H1 (cell line): ENCODE data around the gene MAPKAPK2. TPM values are rescaled to one million over a fixed set of nuclear protein-coding genes. Genes with fewer than 3 reads are reported as not detected.

Experiments
- CTCF ChIA-PET: fragments of 300-600 bp; sonication (Branson Sonifier 250); formaldehyde crosslinking; loops from one replicate; lab custom pipeline; 2021; ENCODE audit not compliant: partially characterized antibody; lab: Charles Lee
- POLR2A ChIA-PET: fragments of 300-600 bp; sonication (Branson Sonifier 250); formaldehyde crosslinking; loops from one replicate; lab custom pipeline; 2021; ENCODE audit warnings: inconsistent platforms; ENCODE audit not compliant: partially characterized antibody; lab: Charles Lee
- DNase-seq, 2 experiments: peaks; one replicate each; pipeline versions ENCODE4 v3.0.0 to v3.0.0-alpha.2; 2010 to 2022; ENCODE audit warnings: low spot score in 2 of 2, low read depth in 1 of 2, mixed read lengths in 1 of 2
- FAIRE-seq: peaks from 2 replicates; lab custom pipeline; 2011; peaks lifted over from hg19 to GRCh38; lab: Jason Lieb, UNC
- H2AFZ ChIP-seq: 2 replicates; pipeline ENCODE4 v1.8.1; 2012; ENCODE audit warnings: low read length, inconsistent platforms
- H2AK5ac ChIP-seq: 2 replicates; pipeline ENCODE4 v1.6.1; 2013; ENCODE audit warnings: low read depth, low read length
- H2BK120ac ChIP-seq: replicated peaks from 2 replicates; pipeline ENCODE3; 2013; ENCODE audit warnings: low read depth, low read length, inconsistent platforms
- H2BK12ac ChIP-seq: 2 replicates; pipeline ENCODE4 v1.6.1; 2013; ENCODE audit warnings: low read depth, low read length
- H2BK15ac ChIP-seq: 2 replicates; pipeline ENCODE4 v1.6.1; 2013; ENCODE audit warnings: low read length
- H2BK20ac ChIP-seq: 2 replicates; pipeline ENCODE4 v1.6.1; 2013; ENCODE audit warnings: low read length
- H2BK5ac ChIP-seq: 2 replicates; pipeline ENCODE4 v1.6.1; 2013; ENCODE audit warnings: low read depth, low read length
- H3K14ac ChIP-seq: 2 replicates; pipeline ENCODE4 v1.6.1; 2013; ENCODE audit warnings: inconsistent platforms; ENCODE audit not compliant: insufficient read length
- H3K18ac ChIP-seq: 2 replicates; pipeline ENCODE4 v1.6.1; 2013; ENCODE audit warnings: low read length; ENCODE audit errors: extremely low read depth
- H3K23ac ChIP-seq: 2 replicates; pipeline ENCODE4 v1.6.1; 2013; ENCODE audit warnings: inconsistent platforms; ENCODE audit not compliant: insufficient read length
- H3K23me2 ChIP-seq: 2 replicates; pipeline ENCODE4 v1.6.1; 2013; ENCODE audit warnings: low read depth, low read length
- H3K27ac ChIP-seq: 2 replicates; pipeline ENCODE4 v1.6.1; 2011; ENCODE audit warnings: low read depth, low read length, inconsistent platforms
- H3K27me3 ChIP-seq, 4 experiments: replicated peaks in 1 of 4; 1 replicate in 1 of 4; 2 replicates in 3 of 4; pipeline versions ENCODE4 v1.6.1 to v1.8.1; 2011 to 2013; ENCODE audit warnings: low read length in 3 of 4, mild to moderate bottlenecking in 3 of 4, inconsistent platforms in 2 of 4, mixed read lengths in 2 of 4, moderate library complexity in 1 of 4; ENCODE audit not compliant: control insufficient read depth in 3 of 4, insufficient read depth in 3 of 4; ENCODE audit errors: extremely low read depth in 1 of 4
- H3K36me3 ChIP-seq, 4 experiments: 2 replicates each; pipeline versions ENCODE4 v1.6.1 to v1.8.1; 2011 to 2013; ENCODE audit warnings: mild to moderate bottlenecking in 4 of 4, low read length in 3 of 4, moderate library complexity in 2 of 4, control low read depth in 1 of 4, inconsistent platforms in 1 of 4; ENCODE audit not compliant: insufficient read depth in 4 of 4, control insufficient read depth in 2 of 4
- H3K4ac ChIP-seq: replicated peaks from 2 replicates; pipeline ENCODE3; 2013; ENCODE audit warnings: low read length, low read depth, mixed read lengths, inconsistent platforms; ENCODE audit not compliant: insufficient read length
- H3K4me1 ChIP-seq, 4 experiments: replicated peaks in 1 of 4; 1 replicate in 1 of 4; 2 replicates in 3 of 4; pipeline versions ENCODE4 v1.6.1 to v1.8.1; 2011 to 2013; ENCODE audit warnings: low read length in 3 of 4, inconsistent platforms in 2 of 4, mixed read lengths in 1 of 4; ENCODE audit not compliant: insufficient read depth in 4 of 4, control insufficient read depth in 3 of 4
- H3K4me2 ChIP-seq, 2 experiments: 2 replicates each; pipeline versions ENCODE4 v1.6.1 to v1.8.1; 2011 to 2013; ENCODE audit warnings: low read depth in 2 of 2, low read length in 2 of 2, control low read depth in 1 of 2, inconsistent platforms in 1 of 2, mild to moderate bottlenecking in 1 of 2; ENCODE audit not compliant: insufficient read depth in 1 of 2
- H3K4me3 ChIP-seq, 4 experiments: fragments of 200-600, 300-600 bp in 1 of 4; sonication (generic), shearing (Covaris generic), sonication (Bioruptor Twin) in 1 of 4; 2 replicates each; pipeline versions ENCODE4 v1.5.1 to v1.8.1; 2011 to 2016; ENCODE audit warnings: low read length in 4 of 4, low read depth in 3 of 4, control low read depth in 2 of 4, inconsistent platforms in 2 of 4, mild to moderate bottlenecking in 2 of 4, mixed read lengths in 1 of 4, moderate library complexity in 1 of 4; ENCODE audit not compliant: insufficient read depth in 2 of 4; ENCODE audit errors: extremely low read depth in 1 of 4
- H3K56ac ChIP-seq: replicated peaks from 2 replicates; pipeline ENCODE3; 2013; ENCODE audit warnings: low read depth, mild to moderate bottlenecking, mixed read lengths, low read length, inconsistent platforms; ENCODE audit not compliant: insufficient read length
- H3K79me1 ChIP-seq: 2 replicates; pipeline ENCODE4 v1.6.1; 2013; ENCODE audit warnings: low read depth, low read length, control low read depth
- H3K79me2 ChIP-seq, 2 experiments: 2 replicates each; pipeline versions ENCODE4 v1.6.1 to v1.8.1; 2012 to 2013; ENCODE audit warnings: low read length in 2 of 2, mild to moderate bottlenecking in 2 of 2, inconsistent platforms in 1 of 2; ENCODE audit not compliant: insufficient read depth in 2 of 2, control insufficient read depth in 1 of 2
- H3K9ac ChIP-seq, 4 experiments: replicated peaks in 1 of 4; 1 replicate in 1 of 4; 2 replicates in 3 of 4; pipeline versions ENCODE4 v1.6.1 to v1.8.1; 2011 to 2013; ENCODE audit warnings: low read depth in 3 of 4, low read length in 3 of 4, control low read depth in 2 of 4, mild to moderate bottlenecking in 2 of 4, moderate library complexity in 2 of 4, inconsistent platforms in 1 of 4; ENCODE audit errors: extremely low read depth in 1 of 4
- H3K9me3 ChIP-seq, 2 experiments: 2 replicates each; pipeline versions ENCODE4 v1.6.1 to v1.8.1; 2012 to 2013; ENCODE audit warnings: mild to moderate bottlenecking in 2 of 2, moderate library complexity in 2 of 2, control low read depth in 1 of 2, inconsistent platforms in 1 of 2, low read depth in 1 of 2, low read length in 1 of 2, mixed read lengths in 1 of 2; ENCODE audit not compliant: insufficient read depth in 2 of 2
- H4K20me1 ChIP-seq, 2 experiments: replicated peaks in 1 of 2; 2 replicates each; pipeline versions ENCODE3 to v1.8.1; 2011 to 2013; ENCODE audit warnings: inconsistent platforms in 2 of 2, low read length in 2 of 2, mild to moderate bottlenecking in 1 of 2; ENCODE audit not compliant: insufficient read depth in 2 of 2, control insufficient read depth in 1 of 2
- H4K5ac ChIP-seq: 2 replicates; pipeline ENCODE4 v1.6.1; 2013; ENCODE audit warnings: low read length, low read depth, mixed read lengths, inconsistent platforms; ENCODE audit not compliant: insufficient read length
- H4K8ac ChIP-seq: 2 replicates; pipeline ENCODE4 v1.8.0; 2013; ENCODE audit warnings: mild to moderate bottlenecking, moderate library complexity, low read length, inconsistent platforms; ENCODE audit not compliant: insufficient read depth; ENCODE audit errors: extremely low read depth
- H4K91ac ChIP-seq: replicated peaks from 2 replicates; pipeline ENCODE3; 2013; ENCODE audit warnings: low read length, mixed read lengths, inconsistent platforms; ENCODE audit not compliant: insufficient read length
- ATF3 ChIP-seq: IDR thresholded peaks from 2 replicates; pipeline ENCODE4 v1.6.1; 2011; ENCODE audit warnings: low read depth, mild to moderate bottlenecking, low read length; ENCODE audit not compliant: insufficient read depth
- CEBPB ChIP-seq: IDR thresholded peaks from 2 replicates; pipeline ENCODE4 v1.6.1; 2012; ENCODE audit warnings: low read depth, low read length
- CHD2 ChIP-seq: IDR thresholded peaks from 2 replicates; pipeline ENCODE4 v1.6.1; 2012; ENCODE audit warnings: low read length, improper control_type of control experiment
- EGR1 ChIP-seq: IDR thresholded peaks from 2 replicates; pipeline ENCODE4 v1.6.1; 2011; ENCODE audit warnings: low read depth, low read length, borderline replicate concordance
- GABPA ChIP-seq: IDR thresholded peaks from 2 replicates; pipeline ENCODE4 v1.6.1; 2011; ENCODE audit warnings: mild to moderate bottlenecking, low read length, moderate library complexity, borderline replicate concordance; ENCODE audit not compliant: insufficient read depth
- GTF2F1 ChIP-seq: IDR thresholded peaks from 2 replicates; pipeline ENCODE4 v1.6.1; 2012; ENCODE audit warnings: low read depth, low read length, improper control_type of control experiment, borderline replicate concordance
- HDAC6 ChIP-seq: IDR thresholded peaks from one replicate; pipeline ENCODE4 v1.7.1; 2012; ENCODE audit warnings: low read depth, mild to moderate bottlenecking, inconsistent platforms, low read length, moderate library complexity
- KDM1A ChIP-seq: fragments of 200-600, 300-600 bp; sonication (generic); IDR thresholded peaks from 2 replicates; pipeline ENCODE4 v1.7.1; 2016; ENCODE audit warnings: mild to moderate bottlenecking, low read length, borderline replicate concordance
- PHF8 ChIP-seq: fragments of 200-600 bp; sonication (generic); conservative IDR thresholded peaks from 2 replicates; pipeline ENCODE4 v1.7.1; 2012; ENCODE audit warnings: low read depth, mild to moderate bottlenecking, inconsistent platforms, low read length, moderate library complexity
- POU5F1 ChIP-seq: IDR thresholded peaks from 2 replicates; pipeline ENCODE4 v1.6.1; 2011; ENCODE audit warnings: low read depth, mild to moderate bottlenecking, low read length, moderate library complexity
- RAD21 ChIP-seq, 2 experiments: IDR thresholded peaks in 1 of 2; conservative IDR thresholded peaks in 1 of 2; 2 replicates each; pipeline ENCODE4 v1.6.1; 2011; ENCODE audit warnings: low read depth in 2 of 2, low read length in 2 of 2, improper control_type of control experiment in 1 of 2, inconsistent platforms in 1 of 2, mild to moderate bottlenecking in 1 of 2, moderate library complexity in 1 of 2
- RXRA ChIP-seq: IDR thresholded peaks from 2 replicates; pipeline ENCODE4 v1.6.1; 2011; ENCODE audit warnings: low read depth, mild to moderate bottlenecking, low read length, moderate library complexity; ENCODE audit not compliant: insufficient read depth
- SUZ12 ChIP-seq: fragments of 200-600 bp; sonication (generic); IDR thresholded peaks from 2 replicates; pipeline ENCODE4 v1.6.1; 2012; ENCODE audit warnings: mild to moderate bottlenecking, inconsistent platforms, low read length, moderate library complexity, mixed read lengths
- WGBS, 2 experiments: shearing (Covaris generic) in 1 of 2; methylation state at CpG; one replicate each; pipeline versions ENCODE4 v1.1.6 to v1.1.7; 2013 to 2015; ENCODE audit warnings: low lambda C conversion rate in 2 of 2, mixed read lengths in 2 of 2, inconsistent platforms in 1 of 2, low coverage in 1 of 2, missing lambda C conversion rate in 1 of 2; ENCODE audit not compliant: insufficient replicate concordance in 2 of 2, insufficient coverage in 1 of 2, insufficient read length in 1 of 2; ENCODE audit errors: extremely low coverage in 1 of 2, missing lambda C conversion rate in 1 of 2; 5-methylcytosine and 5-hydroxymethylcytosine counted together
- polyA plus RNA-seq, 7 experiments: library from polyadenylated mRNA; depleted of rRNA in 3 of 7; stranded (reverse) in 5 of 7; unstranded in 2 of 7; fragments of >200 nt in 5 of 7; fragments of 200-250 nt in 2 of 7; gene quantifications; 1 replicate in 5 of 7; 2 replicates in 1 of 7; 4 replicates in 1 of 7; pipeline versions ENCODE4 v1.2.1 to v1.2.3, GENCODE V29; 2011 to 2013; ENCODE audit warnings: missing spikeins in 2 of 7, mixed read lengths in 2 of 7
- total RNA-seq: library from RNA; stranded (reverse); fragmentation: NEBNext Ultra II Directional; extraction: Animal tissue kit (Norgen Biotek cat#: 25700); gene quantifications from 2 replicates; pipeline ENCODE4 v1.2.1, GENCODE V29; 2021

The MAPKAPK2 gene
- total and polyA plus RNA-seq, 2 of the 8 experiments (the other 6 are each of a cell fraction or from before 2014, with no cell fraction given) = 27.5 to 44.9 TPM

GRCh38 chr1:206663362-206663761 lies 21.3 kb upstream of the MAPKAPK2 start:
- Histone ChIP-seq H4K8ac (no peak overlapping the region), H3K27me3 (peaks cover 0 to 10% (median 3%) of the 10 kb centered on the region in 4 experiments; a peak in 5 of 7 replicates), H3K79me2 (no peaks in the 10 kb centered on the region), H3K4me3 (peak overlapping the region in 1 of 4 experiments; percentile 54; a peak in 3 of 8 replicates), H2BK5ac (no peak overlapping the region), H2BK12ac (no peak overlapping the region), H3K4ac (no peak overlapping the region), H3K4me2 (peak overlapping the region; percentile 65 to 86), H3K56ac (no peak overlapping the region), H3K79me1 (no peaks in the 10 kb centered on the region), H3K4me1 (peaks cover 0 to 9% (median 4%) of the 10 kb centered on the region in 4 experiments; a peak in 5 of 7 replicates), H3K18ac (no peak overlapping the region), H3K36me3 (no peaks in the 10 kb centered on the region), H2BK20ac (no peak overlapping the region), H3K23me2 (peaks cover 2% of the 10 kb centered on the region; the same call in 1 of the 2 replicates), H3K9ac (no peak overlapping the region), H3K27ac (no peak overlapping the region), H4K91ac (no peak overlapping the region), H4K20me1 (no peaks in the 10 kb centered on the region), H2AFZ (peak overlapping the region; percentile 94; the same call in 1 of the 2 replicates), H4K5ac (no peak overlapping the region), H2BK15ac (no peak overlapping the region), H2AK5ac (no peak overlapping the region), H3K14ac (no peak overlapping the region), H2BK120ac (no peak overlapping the region), H3K9me3 (no peaks in the 10 kb centered on the region), H3K23ac (no peak overlapping the region)
- WGBS, 2 experiments = 73% methylated on average over 5 of the region's 5 CpGs; no CpG with 5 or more reads in 1 of the 2 experiments
- CTCF ChIA-PET = interaction anchor here (0.7 to 23.8 kb wide), 51 partner anchors 7 to 350 kb away, joined by 3 to 666 read pairs (median 6); partner anchors contain the start of genes DYRK3 and EIF2D
- POLR2A ChIA-PET = interaction anchor here (0.7 to 2.3 kb wide), 8 partner anchors 9 to 59 kb away, joined by 3 to 13 read pairs (median 4); partner anchors contain the start of genes DYRK3 and EIF2D
- DNase-seq (no peak), FAIRE-seq (no peak)
- TF ChIP-seq GTF2F1 (no peak), GABPA (no peak), RXRA (no peak), CEBPB (no peak), POU5F1 (no peak), HDAC6 (no peak), EGR1 (no peak), RAD21 (IDR thresholded peaks at IDR 0.05 in 1 of 2, conservative IDR thresholded peaks at IDR 0.05 in 1 of 2; ENCODE audit: low read depth in 2 of 2, low read length in 2 of 2) (no peak), PHF8 (no peak), CHD2 (no peak), KDM1A (no peak), ATF3 (no peak), SUZ12 (no peak)
